ENCODE measurements around the gene TOE1. TPM values are rescaled to one million over a fixed set of nuclear protein-coding genes. Genes with fewer than 3 reads are reported as not detected.
A peak's percentile ranks its signal among the peaks of the same experiment; 100 is the strongest.

TOE1 gene
- total and polyA plus RNA-seq, 2 of the 8 experiments (the other 6 are each of a cell fraction or from before 2014, with no cell fraction given), result 15.2 to 25.8 TPM

GRCh38 chr1:45340816-45341466, 971 bp downstream of the TOE1 start:
- CTCF ChIA-PET (ENCODE audit: partially characterized antibody), result interaction anchor here (0.7 to 13.4 kb wide), 13 partner anchors 10 to 327 kb away, joined by 4 to 139 read pairs (median 5); partner anchors contain the start of gene HPDL
- Histone ChIP-seq H3K79me2 (ENCODE audit: control insufficient read depth in 1 of 2, insufficient read depth in 2 of 2, low read length in 2 of 2) (peaks cover 0 to 38% of the 10 kb centered on the region in 2 experiments; a peak in 3 of 4 replicates), H3K27ac (ENCODE audit: low read depth, low read length) (peak overlapping the region; percentile 97)

More at GRCh38 chr1:45340816-45341466, 971 bp downstream of the TOE1 start:
- Histone ChIP-seq H4K20me1 (replicated peaks in 1 of 2; ENCODE audit: control insufficient read depth in 1 of 2, insufficient read depth in 2 of 2, low read length in 2 of 2) (peaks cover 0 to 2% of the 10 kb centered on the region in 2 experiments), H2BK12ac (ENCODE audit: low read depth, low read length) (no peak overlapping the region), H3K9ac (replicated peaks in 1 of 4; ENCODE audit: extremely low read depth in 1 of 4, low read depth in 3 of 4, low read length in 3 of 4) (peak overlapping the region in 3 of 4 experiments; percentile 89 to 99 (median 97); a peak in 6 of 7 replicates), H3K23me2 (ENCODE audit: low read depth, low read length) (peaks cover 7% of the 10 kb centered on the region), H4K5ac (ENCODE audit: insufficient read length, low read depth, low read length) (no peak overlapping the region), H3K14ac (ENCODE audit: insufficient read length) (no peak overlapping the region), H3K4me2 (ENCODE audit: insufficient read depth in 1 of 2, low read depth in 2 of 2, low read length in 2 of 2) (peak overlapping the region; percentile 76 to 82), H3K4me3 (ENCODE audit: extremely low read depth in 1 of 4, insufficient read depth in 2 of 4, low read depth in 3 of 4, low read length in 4 of 4) (peak overlapping the region; percentile 84 to 97 (median 92)), H3K27me3 (replicated peaks in 1 of 4; ENCODE audit: control insufficient read depth in 3 of 4, extremely low read depth in 1 of 4, insufficient read depth in 3 of 4, low read length in 3 of 4) (no peaks in the 10 kb centered on the region), H3K9me3 (ENCODE audit: insufficient read depth in 2 of 2, low read depth in 1 of 2, low read length in 1 of 2) (no peaks in the 10 kb centered on the region), H2BK15ac (ENCODE audit: low read length) (peak overlapping the region; percentile 36; the same call in 1 of the 2 replicates), H3K4ac (replicated peaks; ENCODE audit: insufficient read length, low read depth, low read length) (no peak overlapping the region), H3K36me3 (ENCODE audit: control insufficient read depth in 2 of 4, insufficient read depth in 4 of 4, low read length in 3 of 4) (peaks cover 15 to 45% (median 33%) of the 10 kb centered on the region in 4 experiments; a peak in 6 of 8 replicates), H3K18ac (ENCODE audit: extremely low read depth, low read length) (no peak overlapping the region), H3K79me1 (ENCODE audit: low read depth, low read length) (peaks cover 7% of the 10 kb centered on the region), H2AFZ (ENCODE audit: low read length) (no peak overlapping the region), H2AK5ac (ENCODE audit: low read depth, low read length) (peak overlapping the region; percentile 54; the same call in 1 of the 2 replicates), H3K56ac (replicated peaks; ENCODE audit: insufficient read length, low read depth, low read length) (peak overlapping the region; percentile 89), H2BK20ac (ENCODE audit: low read length) (no peak overlapping the region), H2BK5ac (ENCODE audit: low read depth, low read length) (no peak overlapping the region; the same call in 1 of the 2 replicates), H4K8ac (ENCODE audit: extremely low read depth, insufficient read depth, low read length) (no peak overlapping the region), H3K23ac (ENCODE audit: insufficient read length) (no peak overlapping the region), H2BK120ac (replicated peaks; ENCODE audit: low read depth, low read length) (no peak overlapping the region), H4K91ac (replicated peaks; ENCODE audit: insufficient read length, low read length) (peak overlapping the region; percentile 36), H3K4me1 (replicated peaks in 1 of 4; ENCODE audit: control insufficient read depth in 3 of 4, insufficient read depth in 4 of 4, low read length in 3 of 4) (peaks cover 0 to 8% (median 5%) of the 10 kb centered on the region in 4 experiments; a peak in 5 of 7 replicates)
- WGBS, 2 experiments (ENCODE audit: extremely low coverage in 1 of 2, insufficient coverage in 1 of 2, insufficient read length in 1 of 2, insufficient replicate concordance in 2 of 2, low coverage in 1 of 2, low lambda C conversion rate in 2 of 2, missing lambda C conversion rate in 1 of 2), result 69% methylated on average over 6 of the region's 6 CpGs; no CpG with 5 or more reads in 1 of the 2 experiments
- no peak for TF ChIP-seq FOSL1 (IDR thresholded peaks at IDR 0.05; ENCODE audit: insufficient read depth, low read depth, low read length)
- TF ChIP-seq POLR2A (IDR thresholded peaks at IDR 0.05; ENCODE audit: control extremely low read depth in 1 of 2, low read depth in 2 of 2, low read length in 2 of 2), result peak in 1 of 2 experiments; percentile 41; a peak in 1 of 3 replicates
- POLR2A ChIA-PET (ENCODE audit: partially characterized antibody), result interaction anchor here (0.7 to 21.4 kb wide), 43 partner anchors 14 to 566 kb away, joined by 3 to 472 read pairs (median 5); partner anchors contain the start of genes AKR1A1, CCDC163, HECTD3 and HPDL
- DNase-seq (ENCODE audit: low read depth in 1 of 2, low spot score in 2 of 2) (no peak), FAIRE-seq (no peak)
